Measurements from ENCODE around the gene MACROD1. TPM values are rescaled to one million over a fixed set of nuclear protein-coding genes. Genes with fewer than 3 reads are reported as not detected.
A peak's percentile ranks its signal among the peaks of the same experiment; 100 is the strongest.

Gene MACROD1
- total RNA-seq, 1 donor from 2014 or later = 3.4 TPM

DNA sequence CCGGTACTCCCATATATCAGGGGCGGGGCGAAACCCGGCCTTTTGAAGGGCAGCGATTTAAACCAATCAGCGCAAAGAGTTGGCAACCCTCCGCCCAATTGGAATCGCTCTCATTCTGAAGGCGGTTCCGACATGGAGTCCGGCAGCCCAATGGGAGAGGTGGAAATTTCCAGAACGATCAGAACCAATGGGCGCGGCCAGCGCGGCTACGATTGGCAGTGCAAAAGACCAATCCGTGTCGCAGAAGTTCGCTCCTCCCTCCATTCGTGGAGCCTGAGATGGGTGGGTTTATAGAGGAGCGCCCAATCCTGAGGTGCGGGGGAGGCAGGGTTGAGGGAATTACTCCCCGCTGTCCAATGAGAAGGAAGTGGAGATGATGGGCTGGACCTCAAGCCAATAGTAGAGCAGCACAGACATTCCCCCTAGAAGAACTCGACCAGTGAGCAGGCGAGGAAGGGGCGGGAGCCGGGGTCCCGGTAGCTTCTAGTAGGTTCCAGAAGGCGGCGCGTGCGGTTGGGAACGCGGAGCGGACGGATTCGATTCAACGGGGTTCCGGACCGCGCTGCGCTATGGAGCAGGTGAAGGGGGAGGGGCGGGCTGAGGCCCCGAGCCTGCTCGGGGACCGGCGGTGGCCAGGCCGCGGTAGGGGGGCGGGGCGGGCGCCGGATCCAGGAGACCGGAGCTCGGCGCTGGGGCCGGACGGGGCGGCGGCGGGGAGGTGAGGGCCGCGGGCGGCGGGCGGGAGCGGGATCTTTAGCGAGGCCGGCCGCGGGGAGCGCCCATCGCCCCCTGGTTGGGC, 20.0 kb upstream of the MACROD1 start, which contains the start of gene STIP1:
Gene STIP1, plus strand, starts transcription at position 479 of the 799 bp plus-strand sequence. Its CDS starts 91 bp downstream, at position 570.
- Histone ChIP-seq H3K27me3 (ENCODE audit: insufficient read depth, low read length) (no peaks in the 10 kb centered on the region), H3K36me3 (ENCODE audit: insufficient read depth, low read length) (peaks cover 5% of the 10 kb centered on the region), H3K79me2 (ENCODE audit: insufficient read depth, low read length) (peaks cover 33% of the 10 kb centered on the region), H3K4me2 (ENCODE audit: low read length) (peak within 1 kb of the TSS; percentile 93), H2AFZ (ENCODE audit: low read depth, low read length) (peak within 1 kb of the TSS; percentile 76), H4K20me1 (ENCODE audit: insufficient read depth, low read length) (peaks cover 17% of the 10 kb centered on the region), H3K9me3 (ENCODE audit: insufficient read depth, low read depth, low read length) (no peaks in the 10 kb centered on the region), H3K27ac (ENCODE audit: low read depth, low read length) (peak within 1 kb of the TSS; percentile 86), H3K4me1 (ENCODE audit: insufficient read depth, low read length) (peaks cover 21% of the 10 kb centered on the region), H3K9ac (ENCODE audit: low read length) (peak within 1 kb of the TSS; percentile 90), H3K4me3 (ENCODE audit: insufficient read depth, low read depth, low read length) (peak within 1 kb of the TSS; percentile 70)
- Mint-ChIP-seq H3K36me3 (ENCODE audit: low read depth, unreplicated experiment) (peaks cover 3% of the 10 kb centered on the region), H3K4me3 (ENCODE audit: unreplicated experiment) (peak within 1 kb of the TSS; percentile 96), H3K4me1 (ENCODE audit: low read depth, unreplicated experiment) (peaks cover 17% of the 10 kb centered on the region), H3K27ac (ENCODE audit: unreplicated experiment) (peak within 1 kb of the TSS; percentile 93), H3K27me3 (ENCODE audit: low read depth, unreplicated experiment) (no peaks in the 10 kb centered on the region), H3K9me3 (ENCODE audit: unreplicated experiment) (no peaks in the 10 kb centered on the region)
- no peak for TF ChIP-seq EZH2 (IDR thresholded peaks at IDR 0.05; ENCODE audit: insufficient read depth, low read length)
- TF ChIP-seq, protein P1, sequence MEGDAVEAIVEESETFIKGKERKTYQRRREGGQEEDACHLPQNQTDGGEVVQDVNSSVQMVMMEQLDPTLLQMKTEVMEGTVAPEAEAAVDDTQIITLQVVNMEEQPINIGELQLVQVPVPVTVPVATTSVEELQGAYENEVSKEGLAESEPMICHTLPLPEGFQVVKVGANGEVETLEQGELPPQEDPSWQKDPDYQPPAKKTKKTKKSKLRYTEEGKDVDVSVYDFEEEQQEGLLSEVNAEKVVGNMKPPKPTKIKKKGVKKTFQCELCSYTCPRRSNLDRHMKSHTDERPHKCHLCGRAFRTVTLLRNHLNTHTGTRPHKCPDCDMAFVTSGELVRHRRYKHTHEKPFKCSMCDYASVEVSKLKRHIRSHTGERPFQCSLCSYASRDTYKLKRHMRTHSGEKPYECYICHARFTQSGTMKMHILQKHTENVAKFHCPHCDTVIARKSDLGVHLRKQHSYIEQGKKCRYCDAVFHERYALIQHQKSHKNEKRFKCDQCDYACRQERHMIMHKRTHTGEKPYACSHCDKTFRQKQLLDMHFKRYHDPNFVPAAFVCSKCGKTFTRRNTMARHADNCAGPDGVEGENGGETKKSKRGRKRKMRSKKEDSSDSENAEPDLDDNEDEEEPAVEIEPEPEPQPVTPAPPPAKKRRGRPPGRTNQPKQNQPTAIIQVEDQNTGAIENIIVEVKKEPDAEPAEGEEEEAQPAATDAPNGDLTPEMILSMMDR (IDR thresholded peaks at IDR 0.05; ENCODE audit: insufficient read depth, low read depth, low read length) = peak; percentile 19
- FAIRE-seq = peak; percentile 32
- peak; percentile 100 for DNase-seq (ENCODE audit: low read depth)

DNA sequence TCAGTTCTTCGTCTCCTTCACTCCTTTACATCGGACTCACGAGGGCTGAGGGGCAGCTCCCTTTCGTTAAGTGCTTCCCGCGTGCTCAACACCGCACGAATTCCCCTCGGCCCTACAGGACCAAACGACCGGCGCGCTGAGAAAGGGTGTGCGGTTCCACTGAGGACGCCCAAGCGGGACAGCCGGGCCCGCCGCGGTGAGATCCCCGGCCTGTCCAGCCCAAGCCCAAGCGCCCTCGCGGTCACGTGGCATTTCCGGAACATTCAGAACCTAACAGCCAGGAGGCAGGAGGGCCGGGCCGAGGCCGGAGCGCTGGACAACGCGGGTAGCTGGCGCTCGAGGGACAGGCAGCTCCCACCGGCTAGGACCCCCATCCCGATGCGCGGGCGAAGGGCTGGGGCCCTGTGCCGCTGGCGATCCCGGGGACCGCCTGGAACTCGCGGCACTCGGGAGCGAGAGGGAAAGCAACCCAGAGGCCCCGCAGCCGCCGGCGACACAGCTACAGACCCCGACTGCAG, 19.3 kb upstream of the MACROD1 start:
- peaks cover 27% of the 10 kb centered on the region for H3K79me2 ChIP-seq (ENCODE audit: insufficient read depth, low read length)
- H3K36me3 ChIP-seq (ENCODE audit: insufficient read depth, low read length) = peaks cover 5% of the 10 kb centered on the region
- H3K27ac ChIP-seq (ENCODE audit: low read depth, low read length) = peak overlapping the region; percentile 86
- peak overlapping the region; percentile 96 for H3K4me3 Mint-ChIP-seq (ENCODE audit: unreplicated experiment)
- peaks cover 11% of the 10 kb centered on the region for H4K20me1 ChIP-seq (ENCODE audit: insufficient read depth, low read length)
- peak overlapping the region; percentile 87 for H3K27ac Mint-ChIP-seq (ENCODE audit: unreplicated experiment)
- DNase-seq (ENCODE audit: low read depth) (peak; percentile 75), FAIRE-seq (no peak)
- peak overlapping the region; percentile 90 for H3K9ac ChIP-seq (ENCODE audit: low read length)
- TF ChIP-seq EZH2 (IDR thresholded peaks at IDR 0.05; ENCODE audit: insufficient read depth, low read length) = no peak
- TF ChIP-seq, protein P1 (IDR thresholded peaks at IDR 0.05; ENCODE audit: insufficient read depth, low read depth, low read length) = peak; percentile 7
- peaks cover 17% of the 10 kb centered on the region for H3K4me1 Mint-ChIP-seq (ENCODE audit: low read depth, unreplicated experiment)
- peak overlapping the region; percentile 70 for H3K4me3 ChIP-seq (ENCODE audit: insufficient read depth, low read depth, low read length)
- H2AFZ ChIP-seq (ENCODE audit: low read depth, low read length) = peak overlapping the region; percentile 76
- peaks cover 22% of the 10 kb centered on the region for H3K4me1 ChIP-seq (ENCODE audit: insufficient read depth, low read length)
- peak overlapping the region; percentile 93 for H3K4me2 ChIP-seq (ENCODE audit: low read length)
- peaks cover 3% of the 10 kb centered on the region for H3K36me3 Mint-ChIP-seq (ENCODE audit: low read depth, unreplicated experiment)
- H3K27me3 Mint-ChIP-seq (ENCODE audit: low read depth, unreplicated experiment) = no peaks in the 10 kb centered on the region
- H3K9me3 ChIP-seq (ENCODE audit: insufficient read depth, low read depth, low read length) = no peaks in the 10 kb centered on the region
- no peaks in the 10 kb centered on the region for H3K27me3 ChIP-seq (ENCODE audit: insufficient read depth, low read length)
- no peaks in the 10 kb centered on the region for H3K9me3 Mint-ChIP-seq (ENCODE audit: unreplicated experiment)

Measured in astrocyte (in vitro differentiated cells and primary cell).